NCI-H2171 treated with DMSO at 0.1 percent for 48 hours (cell line): ENCODE results near the gene ZFX.
A peak's percentile ranks its signal among the peaks of the same experiment; 100 is the strongest.
"Not testable (repeated sequence)": the region's sequence is repeated elsewhere in the genome, so short reads cannot be mapped to it uniquely, and the experiment has no call there.

Source experiments
- DNase-seq: peaks from one replicate; lab custom pipeline; 2025; lab: John Stamatoyannopoulos, UW

The ZFX gene

DNA sequence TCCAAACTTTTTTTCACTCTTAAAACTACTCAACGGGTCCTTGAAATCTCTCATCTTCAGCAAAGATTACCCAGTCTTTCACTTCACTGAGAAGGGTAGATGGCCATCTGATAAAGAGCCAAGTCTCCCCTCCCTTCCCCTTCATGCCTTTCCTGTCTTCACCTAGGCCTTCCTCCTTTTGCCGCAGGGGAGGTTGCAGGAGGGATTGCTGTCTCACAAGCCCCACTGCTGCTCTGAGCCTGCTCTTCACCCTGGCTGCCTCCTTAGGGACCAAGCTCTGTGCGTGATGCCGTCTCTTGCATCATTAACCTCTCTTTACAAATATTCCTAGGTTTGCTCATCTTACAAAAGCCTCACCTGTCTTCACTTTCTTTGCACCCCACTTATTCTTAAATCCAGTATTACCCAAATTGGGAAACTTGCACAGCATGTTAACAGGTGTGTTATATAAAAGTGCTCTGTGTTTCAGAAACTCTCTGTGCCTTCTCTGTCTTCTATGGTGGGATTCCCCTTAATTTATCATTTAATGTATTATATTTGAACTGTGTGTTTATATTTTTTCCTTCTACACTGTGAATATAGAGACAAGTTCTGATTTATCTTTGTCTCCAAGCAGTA lies 3.8 kb downstream of the ZFX start:
- DNase-seq, result peak; percentile 36

DNA sequence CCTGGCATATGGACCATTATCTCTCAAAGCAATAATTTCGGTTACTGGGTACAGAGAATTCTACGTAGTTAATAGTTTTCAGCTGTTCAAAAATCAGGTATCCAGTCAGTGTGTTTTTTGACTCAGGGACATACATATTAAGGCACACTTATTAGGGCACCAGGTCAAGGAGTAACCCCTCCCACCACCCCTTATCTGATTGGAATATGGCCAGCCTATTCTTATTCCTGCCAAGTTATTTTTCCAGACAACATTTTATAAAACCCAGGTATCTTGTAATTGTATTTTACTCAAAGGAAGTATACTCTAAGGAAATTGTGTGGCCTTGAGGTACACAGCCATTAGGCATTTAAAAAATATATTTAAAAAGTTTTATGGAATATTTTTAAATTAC lies 4.3 kb downstream of the ZFX start:
- no peak for DNase-seq

DNA sequence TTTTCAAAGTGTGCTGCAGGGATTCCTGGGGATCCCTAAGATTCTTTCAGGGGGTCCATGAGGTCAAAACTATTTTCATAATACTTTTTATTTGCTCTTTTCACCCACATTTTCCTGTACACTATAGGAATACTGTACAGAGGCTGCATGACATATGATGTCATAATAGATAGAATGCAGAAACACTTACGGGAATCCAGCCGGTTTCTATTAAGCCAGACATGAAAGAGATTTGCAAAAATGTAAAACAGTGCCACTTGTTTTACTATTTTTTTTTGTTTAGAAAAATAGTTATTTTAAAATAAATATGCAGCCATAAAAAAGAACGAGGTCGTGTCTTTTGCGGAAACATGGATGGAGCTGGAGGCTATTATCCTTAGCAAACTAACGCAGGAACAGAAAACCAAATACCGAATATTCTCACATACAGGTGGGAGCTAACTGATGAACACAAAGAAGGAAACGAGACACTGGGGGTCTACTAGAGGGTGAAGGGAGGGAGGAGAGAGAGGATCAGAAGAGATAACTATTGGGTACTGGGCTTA lies 5.0 kb downstream of the ZFX start:
- no peak for DNase-seq

DNA sequence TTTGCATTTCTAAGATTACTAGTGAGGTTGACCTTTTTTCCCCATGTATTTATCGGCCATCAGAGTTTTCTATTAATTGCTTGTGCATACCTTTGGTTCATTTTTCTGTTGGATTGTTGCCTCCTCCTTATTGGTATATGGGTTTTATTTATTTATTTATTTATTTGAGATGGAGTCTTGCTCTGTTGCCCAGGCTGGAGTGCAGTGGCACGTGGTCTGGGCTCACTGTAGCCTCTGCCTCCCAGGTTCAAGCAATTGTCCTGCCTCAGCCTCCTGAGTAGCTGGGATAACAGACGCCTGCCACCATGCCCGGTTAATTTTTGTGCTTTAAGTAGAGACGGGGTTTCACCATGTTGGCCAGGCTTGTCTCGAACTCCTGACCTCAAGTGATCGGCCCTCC lies 6.2 kb downstream of the ZFX start:
- DNase-seq, result not testable (repeated sequence)

DNA sequence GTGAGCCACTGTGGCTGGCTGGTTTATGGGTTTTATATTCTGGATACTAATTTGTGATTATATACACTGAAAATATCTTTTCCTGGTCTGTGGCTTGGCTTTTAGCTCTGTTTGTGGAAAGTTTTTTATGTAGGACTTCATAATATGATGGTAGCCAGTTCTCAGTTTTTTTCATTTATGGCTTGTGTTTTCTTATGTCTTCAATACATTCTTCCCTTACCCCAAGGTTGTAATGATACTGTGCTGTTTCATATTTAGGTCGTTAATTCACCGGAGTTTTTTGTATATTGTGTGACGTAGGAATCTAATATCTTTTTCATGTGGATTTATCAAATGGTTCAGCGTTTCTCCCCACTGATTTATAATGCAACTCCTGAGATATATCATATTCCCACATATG lies 6.6 kb downstream of the ZFX start:
- no peak for DNase-seq

DNA sequence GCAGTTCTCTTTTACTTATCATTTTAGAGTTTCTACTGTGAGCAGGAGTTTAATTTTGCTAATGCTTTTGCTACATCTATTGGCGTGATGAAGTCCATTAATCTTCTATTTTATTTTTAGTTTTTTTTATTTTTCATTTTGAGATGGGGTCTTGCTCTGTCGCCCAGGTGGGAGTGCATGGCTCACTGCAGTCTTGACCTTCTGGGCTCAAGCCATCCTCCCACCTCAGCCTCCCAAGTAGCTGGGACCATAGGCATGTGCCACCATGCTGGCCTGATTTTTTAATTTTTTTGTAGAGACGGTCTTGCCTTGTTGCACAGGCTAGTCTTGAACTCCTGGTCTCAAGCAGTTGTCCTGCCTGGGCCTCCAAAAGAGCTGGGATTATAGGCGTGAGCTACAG lies 9.4 kb downstream of the ZFX start:
- no peak for DNase-seq

DNA sequence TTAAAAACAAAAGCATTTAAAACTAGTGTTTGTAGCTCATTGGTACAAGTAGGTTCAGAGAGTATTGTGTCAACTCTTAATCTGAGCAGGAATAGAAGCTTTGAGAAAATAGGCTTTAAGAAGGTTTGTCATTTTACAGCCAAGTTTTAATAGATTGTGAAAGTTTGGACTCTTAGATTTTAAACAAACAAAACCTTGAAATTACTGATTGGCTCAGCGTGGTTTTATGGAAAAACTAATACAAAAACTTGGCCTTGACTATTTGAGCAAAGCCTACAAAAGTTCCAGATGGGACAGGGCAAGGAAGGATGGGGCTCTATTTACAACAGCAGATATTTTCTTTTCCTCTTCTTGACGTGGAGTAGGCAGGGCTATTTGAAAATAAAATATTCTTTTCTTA lies 16.5 kb downstream of the ZFX start:
- no peak for DNase-seq

DNA sequence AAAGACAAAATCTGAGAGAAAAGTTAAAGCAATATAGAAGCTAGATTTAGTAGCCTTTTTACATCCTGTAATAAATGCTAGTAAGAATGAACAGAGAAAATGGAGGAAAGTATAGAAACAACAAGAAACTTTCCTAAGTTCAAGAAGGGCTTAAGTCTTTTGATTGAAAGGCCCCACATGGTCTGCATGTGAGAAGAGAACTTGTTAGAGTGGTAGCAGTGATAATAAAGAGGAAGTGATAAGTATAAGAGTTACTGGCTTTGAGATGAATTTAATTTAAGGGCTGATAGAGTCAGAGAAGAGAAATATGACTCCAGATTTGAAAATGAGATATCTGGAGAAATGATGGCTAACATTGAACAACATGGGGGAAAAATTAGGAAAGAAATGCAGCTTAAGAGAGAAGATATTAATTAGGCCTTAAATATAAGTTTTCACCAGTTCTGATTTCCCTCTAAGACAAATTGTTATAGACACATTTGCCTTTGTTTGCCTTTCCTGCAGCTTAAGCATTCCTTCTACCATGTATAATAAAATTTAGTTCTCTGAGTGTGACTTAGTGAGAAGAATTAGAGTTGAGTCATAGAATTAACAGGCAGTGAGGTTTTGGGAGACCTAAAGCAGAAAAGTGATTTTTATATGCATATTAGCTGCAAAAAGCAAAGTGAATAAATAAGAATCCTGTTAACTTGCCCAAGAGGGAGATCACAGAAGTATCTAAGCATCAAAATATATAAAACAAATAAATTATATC lies 18.4 kb downstream of the ZFX start:
- no peak for DNase-seq

DNA sequence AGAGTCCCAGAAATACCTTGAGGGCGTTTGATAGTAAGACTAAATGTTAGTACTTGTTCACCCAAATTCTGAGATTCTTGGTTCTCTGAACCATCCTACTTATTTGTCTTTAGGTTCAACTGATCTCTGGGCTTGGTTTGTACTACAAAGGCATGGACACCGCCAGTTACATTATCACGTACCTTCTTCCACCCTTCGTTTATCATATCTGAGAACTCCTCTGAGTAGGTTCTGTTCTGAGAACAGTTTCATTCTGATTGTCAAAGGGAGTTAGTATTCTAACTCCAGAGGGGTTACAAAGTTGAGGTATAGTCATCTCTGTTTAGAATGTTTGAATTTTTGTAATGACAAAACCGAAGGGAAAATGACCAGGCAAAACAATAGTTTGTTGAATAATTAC lies 19.3 kb downstream of the ZFX start:
- no peak for DNase-seq

DNA sequence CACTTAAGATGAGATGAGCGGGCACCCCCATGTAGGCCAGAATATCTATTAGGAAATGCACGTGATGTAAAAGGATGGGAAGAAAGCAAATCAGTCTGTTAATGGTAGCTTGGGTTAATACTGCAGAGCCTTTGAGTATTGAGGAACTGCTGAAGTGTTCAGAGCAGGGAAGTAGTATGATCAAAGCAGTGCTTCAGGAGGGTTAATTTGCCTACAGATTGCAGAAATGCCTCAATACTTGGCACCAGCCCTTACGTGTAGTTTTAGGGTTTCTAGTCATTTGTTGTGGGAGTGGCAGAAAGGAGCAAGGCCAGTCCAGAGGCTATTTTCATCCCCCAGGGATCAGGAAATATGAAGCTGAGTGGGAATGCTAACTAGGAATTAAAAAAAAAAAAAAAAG lies 19.7 kb downstream of the ZFX start:
- DNase-seq, result no peak

DNA sequence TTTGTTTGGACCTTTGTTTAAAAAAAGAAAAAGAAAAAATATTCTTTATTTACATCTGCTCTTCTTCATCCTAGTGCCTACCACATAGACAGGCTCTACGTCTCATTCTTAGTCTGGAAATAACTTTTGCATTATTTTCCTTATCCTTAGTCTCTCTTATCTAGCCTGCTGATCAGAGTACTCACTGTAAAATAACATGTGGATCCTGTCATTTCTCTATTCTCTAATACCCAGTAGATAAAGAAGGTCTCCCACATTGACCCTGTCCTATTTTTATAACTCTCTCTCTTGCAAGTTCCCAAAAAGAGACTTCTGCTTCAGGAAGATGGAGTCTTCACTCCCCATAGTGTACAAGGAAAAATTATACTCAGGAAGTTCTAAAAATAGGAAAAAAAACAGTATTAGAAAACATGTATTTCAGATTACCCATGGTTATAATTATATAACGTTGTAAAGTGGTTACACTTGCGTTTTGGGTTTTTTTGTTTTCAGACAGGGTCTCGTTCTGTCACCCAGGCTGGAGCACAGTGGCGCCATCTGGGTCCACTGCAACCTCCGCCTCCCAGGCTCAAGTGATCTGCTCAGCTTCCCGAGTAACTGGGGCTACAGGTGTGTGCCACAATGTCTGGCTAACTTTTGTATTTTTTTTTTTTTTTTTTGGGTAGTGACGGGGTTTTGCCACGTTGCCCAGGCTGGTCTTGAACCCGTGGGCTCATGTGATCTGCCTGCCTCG lies 23.8 kb downstream of the ZFX start:
- DNase-seq, result no peak

DNA sequence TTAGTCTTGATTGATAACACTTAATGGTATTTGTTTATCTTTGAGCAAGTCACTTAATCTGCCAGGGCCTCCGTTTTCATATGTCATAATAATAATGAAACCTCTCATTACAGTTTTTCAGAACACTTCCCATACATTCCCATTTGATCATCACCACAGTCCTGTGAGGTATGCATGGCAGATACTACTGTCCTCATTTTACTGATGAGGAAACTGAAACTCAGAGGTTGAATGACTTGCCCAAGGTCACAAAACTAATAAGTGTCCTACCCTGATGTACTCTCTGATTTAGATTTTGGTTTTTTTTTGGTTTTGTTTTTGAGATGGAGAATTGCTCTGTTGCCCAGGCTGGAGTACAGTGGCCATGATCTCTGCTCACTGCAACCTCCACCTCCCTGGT lies 25.7 kb downstream of the ZFX start:
- DNase-seq, result no peak

DNA sequence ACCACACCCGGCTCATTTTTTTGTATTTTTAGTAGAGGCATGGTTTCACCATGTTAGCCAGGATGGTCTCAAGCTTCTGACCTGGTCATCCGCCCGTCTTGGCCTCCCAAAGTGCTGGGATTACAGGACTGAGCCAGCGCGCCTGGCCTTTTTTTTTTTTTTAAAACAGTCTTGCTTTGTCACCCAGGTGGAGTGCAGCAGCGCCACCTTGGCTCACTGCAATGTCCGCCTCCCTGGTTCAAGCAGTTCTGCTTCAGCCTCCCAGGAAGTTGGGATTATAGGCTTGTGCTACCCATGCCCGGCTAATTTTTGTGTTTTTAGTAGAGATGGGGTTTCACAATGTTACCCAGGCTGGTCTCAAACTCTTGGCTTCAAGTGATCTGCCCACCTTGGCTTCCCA lies 28.9 kb downstream of the ZFX start:
- DNase-seq, result no peak

DNA sequence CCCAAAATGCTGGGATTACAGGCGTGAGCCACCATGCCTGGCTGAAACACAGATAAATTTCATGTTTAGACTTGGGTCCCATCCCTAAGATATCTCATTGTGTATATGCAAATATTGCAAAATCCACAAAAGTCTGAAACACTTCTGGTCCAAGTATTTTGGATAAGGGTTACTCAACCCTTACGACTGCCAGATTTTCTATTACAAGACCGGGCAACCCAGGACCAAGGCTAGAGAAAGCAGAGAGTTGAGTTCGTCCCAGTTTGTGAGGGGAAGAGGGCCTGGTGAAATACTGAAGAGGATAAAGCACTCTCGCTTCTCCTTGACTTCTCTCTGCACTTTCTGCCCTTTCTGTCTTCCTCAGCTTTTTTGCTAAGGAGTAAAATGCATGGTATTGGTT lies 34.5 kb downstream of the ZFX start:
- no peak for DNase-seq

DNA sequence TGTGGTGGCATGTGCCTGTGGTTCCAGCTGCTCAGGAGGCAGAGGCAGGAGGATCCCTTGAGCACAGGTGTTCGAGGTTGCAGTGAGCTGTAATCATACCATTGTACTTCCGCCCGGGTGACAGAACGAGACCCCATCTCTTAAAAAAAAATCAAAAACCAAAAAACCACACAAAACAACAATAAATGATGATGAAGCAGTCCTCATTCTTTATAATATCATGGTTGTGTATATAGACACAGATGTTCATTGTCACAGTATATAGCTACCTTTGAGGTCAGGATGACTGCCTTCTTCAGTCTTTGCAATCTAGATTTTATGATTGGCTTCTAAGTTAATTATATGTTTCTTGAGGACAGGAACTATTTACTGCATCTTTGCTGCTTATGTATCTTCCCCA lies 37.0 kb downstream of the ZFX start:
- DNase-seq, result no peak

DNA sequence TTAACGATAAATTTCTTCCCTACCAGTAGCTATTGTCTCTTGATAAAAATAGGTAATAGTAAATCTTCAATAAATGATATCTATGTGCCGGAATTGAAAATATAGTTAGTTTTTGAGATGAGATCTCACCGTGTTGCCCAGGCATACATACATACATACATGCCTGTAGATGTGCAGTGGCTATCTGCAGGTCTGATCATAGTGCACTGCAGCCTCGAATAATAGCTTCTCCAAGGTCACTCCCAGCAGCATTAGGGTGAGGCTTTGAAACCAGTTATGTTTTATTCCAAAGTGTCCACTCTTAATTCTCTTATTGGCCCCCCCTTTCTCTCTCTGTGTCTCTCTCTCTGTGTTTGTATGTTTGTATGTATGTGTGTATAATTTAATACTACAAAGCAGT lies 37.5 kb downstream of the ZFX start:
- DNase-seq, result no peak

DNA sequence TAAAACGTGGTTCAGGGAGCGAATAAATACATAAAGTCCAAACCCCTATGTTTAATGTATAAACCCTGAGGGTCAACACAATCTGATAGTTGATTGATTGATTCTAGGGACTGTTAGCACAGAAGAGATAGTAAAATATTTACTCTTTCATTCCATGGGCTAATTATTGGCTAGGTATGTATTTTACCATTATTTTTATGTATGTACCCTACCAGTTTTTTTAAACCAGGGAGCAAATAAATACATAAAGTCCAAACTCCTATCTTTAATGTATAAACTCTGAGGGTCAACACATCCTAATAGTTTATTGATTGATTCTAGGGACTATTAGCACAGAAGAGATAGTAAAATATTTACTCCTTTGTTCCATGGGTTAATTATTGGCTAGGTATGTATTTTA lies 40.0 kb downstream of the ZFX start:
- no peak for DNase-seq

DNA sequence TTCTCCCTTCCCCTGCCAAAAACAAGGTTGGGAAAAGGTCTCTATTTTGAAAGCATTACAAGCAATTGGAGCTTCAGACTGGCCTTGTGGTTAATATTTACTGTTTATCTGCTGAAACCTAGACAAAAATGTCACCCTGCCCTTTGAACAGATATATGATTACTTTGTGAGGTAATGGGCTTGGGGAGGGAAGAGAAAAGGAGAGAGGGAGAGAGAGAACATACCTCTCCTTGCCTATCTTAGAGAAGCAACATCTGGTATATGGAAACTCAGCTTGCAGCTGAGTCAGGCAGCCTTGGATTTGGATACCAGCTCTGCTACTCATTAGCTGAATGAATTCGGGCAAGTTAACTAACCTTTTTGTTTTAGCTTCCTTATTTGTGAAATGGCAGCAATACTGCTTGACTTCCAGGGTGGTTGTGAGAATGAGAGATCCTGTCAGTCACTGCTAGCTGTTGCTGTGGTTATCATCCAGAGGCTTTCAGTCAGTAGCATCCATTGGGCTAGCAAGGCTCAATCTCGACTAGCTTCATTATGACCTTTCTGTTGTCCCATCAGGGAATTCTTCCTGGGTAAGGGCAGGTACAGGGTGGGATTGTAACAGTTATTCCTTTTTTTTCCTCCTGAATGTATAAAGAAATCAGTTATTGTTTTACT lies 41.1 kb downstream of the ZFX start:
- no peak for DNase-seq

DNA sequence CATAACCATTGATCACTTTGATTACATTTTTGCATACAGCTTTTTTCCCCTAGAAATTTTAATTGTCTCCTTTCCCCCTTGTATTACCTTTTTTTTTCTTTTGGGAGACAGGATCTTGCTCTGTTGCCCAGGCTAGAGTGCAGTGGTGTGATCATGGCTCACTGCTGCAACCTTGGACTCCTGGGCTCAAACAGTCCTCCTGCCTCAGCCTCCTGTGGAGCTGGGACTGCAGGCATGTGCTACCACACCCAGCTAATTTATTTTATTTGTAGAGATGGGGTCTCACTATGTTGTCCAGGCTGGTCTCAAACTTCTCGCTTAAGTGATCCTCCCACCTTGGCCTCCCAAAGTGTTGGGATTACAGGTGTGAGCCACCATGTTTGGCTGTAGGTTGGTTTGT lies 47.0 kb downstream of the ZFX start:
- no peak for DNase-seq

DNA sequence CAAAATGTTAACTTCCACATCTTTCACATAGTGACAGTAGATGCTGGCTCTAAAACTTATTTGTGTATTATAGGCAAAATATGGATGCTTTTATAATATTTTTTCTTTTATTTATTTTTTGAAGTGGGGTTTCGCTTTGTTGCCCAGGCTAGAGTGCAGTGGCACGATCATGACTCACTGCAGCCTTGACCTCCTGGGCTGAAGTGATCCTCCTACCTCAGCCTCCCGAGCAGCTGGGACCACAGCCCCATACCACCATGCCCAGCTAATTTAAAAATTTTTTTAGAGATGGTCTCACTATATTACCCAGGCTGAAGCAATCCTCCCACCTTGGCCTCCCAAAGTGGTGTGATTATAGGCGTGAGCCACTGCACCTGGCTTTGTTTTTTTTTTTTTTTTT lies 48.6 kb downstream of the ZFX start:
- no peak for DNase-seq

DNA sequence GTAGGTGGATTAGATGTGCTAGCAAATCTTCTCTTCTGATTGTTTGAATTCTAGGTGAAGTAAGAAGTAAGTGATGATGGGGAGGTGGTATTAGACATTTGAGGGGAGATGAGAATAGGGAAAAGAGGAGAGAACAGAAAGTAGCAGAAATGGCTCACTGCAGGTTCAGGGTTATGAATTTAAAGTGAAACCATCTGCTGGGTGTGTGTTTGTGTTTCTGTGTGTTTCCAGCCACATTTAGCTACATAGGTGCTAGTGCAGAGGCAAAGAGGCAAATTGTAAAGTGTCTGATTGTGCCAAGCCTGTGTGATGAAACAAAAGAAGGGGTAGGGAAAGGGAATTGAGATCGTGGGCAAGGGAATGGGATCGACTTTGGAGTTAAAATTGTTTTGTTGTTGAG lies 50.6 kb downstream of the ZFX start:
- DNase-seq, result no peak

DNA sequence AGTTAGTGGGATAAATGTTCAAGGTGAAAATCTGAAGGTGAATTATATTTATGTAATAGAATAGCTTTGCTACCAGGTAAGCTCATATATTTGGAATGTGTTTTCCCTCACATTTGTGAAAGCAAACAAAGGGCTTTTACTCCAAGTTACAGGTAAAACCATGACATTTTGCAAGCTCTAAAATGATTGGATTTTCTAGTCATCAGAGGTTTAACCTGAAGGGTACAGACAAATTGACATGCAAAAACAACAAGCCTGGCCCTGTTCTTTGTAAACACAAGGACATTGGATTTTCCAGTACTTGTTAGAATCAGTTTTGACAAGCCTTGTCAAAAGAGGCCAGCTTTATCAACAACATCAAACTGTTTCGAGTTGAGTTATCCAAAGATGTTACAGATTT lies 51.7 kb downstream of the ZFX start:
- no peak for DNase-seq
